A673 (cell line): Measurements from ENCODE around the gene ADCY6. TPM values are rescaled to one million over a fixed set of nuclear protein-coding genes. Genes with fewer than 3 reads are reported as not detected.

Experiments used
- BruUV-seq: library from RNA; stranded (reverse); fragments of 400-500 nt; replicated peaks from 2 replicates; lab custom pipeline; 2021; lab: Mats Ljungman, UMichigan
- CTCF ChIA-PET: fragments of 300-600 bp; sonication (Branson Sonifier 250); formaldehyde crosslinking; loops from one replicate; lab custom pipeline; 2022; ENCODE audit warnings: antibody characterized with exemption; lab: Charles Lee
- POLR2A ChIA-PET: fragments of 300-600 bp; sonication (Branson Sonifier 250); formaldehyde crosslinking; loops from one replicate; lab custom pipeline; 2022; ENCODE audit warnings: antibody characterized with exemption; ENCODE audit not compliant: low non-redundant PET; lab: Charles Lee
- DNase-seq: peaks from one replicate; pipeline ENCODE4 v3.0.0-alpha.2; 2015; ENCODE audit warnings: low spot score
- H3K27ac ChIP-seq: fragments of 200-600 bp; sonication (generic); 2 replicates; pipeline ENCODE4 v1.5.1; 2016; ENCODE audit warnings: mixed run types, low read depth, mild to moderate bottlenecking, mixed read lengths, antibody characterized with exemption, low read length; ENCODE audit not compliant: poor library complexity, severe bottlenecking
- H3K27me3 ChIP-seq: fragments of 200-600 bp; sonication (generic); replicated peaks from 2 replicates; pipeline ENCODE4 v1.6.1; 2017; ENCODE audit warnings: mixed run types, low read depth, mild to moderate bottlenecking, mixed read lengths, antibody characterized with exemption, low read length; ENCODE audit not compliant: insufficient read depth, poor library complexity
- H3K36me3 ChIP-seq: fragments of 200-600 bp; sonication (generic); 2 replicates; pipeline ENCODE4 v1.6.1; 2016; ENCODE audit warnings: mixed run types, mild to moderate bottlenecking, mixed read lengths, antibody characterized with exemption, low read length; ENCODE audit not compliant: insufficient read depth, poor library complexity, severe bottlenecking
- H3K4me1 ChIP-seq: fragments of 200-600 bp; sonication (generic); 2 replicates; pipeline ENCODE4 v1.6.1; 2017; ENCODE audit warnings: mixed run types, mild to moderate bottlenecking, mixed read lengths, antibody characterized with exemption, low read length; ENCODE audit not compliant: insufficient read depth, poor library complexity, severe bottlenecking
- H3K4me3 ChIP-seq: fragments of 200-600 bp; sonication (generic); 2 replicates; pipeline ENCODE4 v1.5.1; 2016; ENCODE audit warnings: low read depth, mixed run types, mild to moderate bottlenecking, mixed read lengths, low read length; ENCODE audit not compliant: poor library complexity, severe bottlenecking
- H3K9me3 ChIP-seq: fragments of 200-600 bp; sonication (generic); 2 replicates; pipeline ENCODE4 v1.6.1; 2016; ENCODE audit warnings: mixed run types, low read depth, mild to moderate bottlenecking, mixed read lengths, antibody characterized with exemption, low read length; ENCODE audit not compliant: poor library complexity, severe bottlenecking
- CTCF ChIP-seq: fragments of 300-800, 200-600 bp; sonication (generic); conservative IDR thresholded peaks from 2 replicates; pipeline ENCODE4 v1.5.1; 2017; ENCODE audit warnings: low read depth, mild to moderate bottlenecking, antibody characterized with exemption, low read length, moderate library complexity, mixed read lengths
- EZH2 ChIP-seq: fragments of 200-600 bp; sonication (generic); IDR thresholded peaks from 2 replicates; pipeline ENCODE4 v1.6.1; 2017; ENCODE audit warnings: borderline replicate concordance, low read depth, mild to moderate bottlenecking, mixed read lengths, antibody characterized with exemption, low read length; ENCODE audit not compliant: poor library complexity, severe bottlenecking
- intact Hi-C: fragments of 100-400 bp; cut with micrococcal nuclease; formaldehyde crosslinking; loops from one replicate; pipeline ENCODE4 v1.10.0; 2022; ENCODE audit not compliant: unreplicated experiment
- total RNA-seq: library from RNA; stranded (reverse); gene quantifications from 2 replicates; pipeline ENCODE4 v1.2.3, GENCODE V29; 2021

Gene ADCY6
- total RNA-seq, 1 experiment from 2014 or later: 6.8 TPM

- TF ChIP-seq CTCF (no peak), EZH2 (no peak)
These were observed 5.5 kb downstream of the ADCY6 start for GRCh38 chr12:48783432-48783831.

GRCh38 chr12:48782457-48783395, 6.2 kb downstream of the ADCY6 start:
- intact Hi-C loops: no loop called here
- Histone ChIP-seq H3K4me1 (peaks cover 15% of the 10 kb centered on the region), H3K9me3 (no peaks in the 10 kb centered on the region), H3K36me3 (no peaks in the 10 kb centered on the region), H3K27me3 (no peaks in the 10 kb centered on the region), H3K4me3 (no peak overlapping the region), H3K27ac (no peak overlapping the region)
- TF ChIP-seq EZH2 (no peak), CTCF (no peak)
- DNase-seq: no peak
- ChIA-PET POLR2A (no interaction called here), CTCF (interaction anchor here (0.6 kb wide), 1 partner anchor 29 kb away, joined by 3 read pairs; no protein-coding TSS in a partner anchor)
- BruUV-seq: no TSS peak

More at GRCh38 chr12:48783432-48783831, 5.5 kb downstream of the ADCY6 start:
- no peaks in the 10 kb centered on the region for H3K9me3 ChIP-seq
- no peaks in the 10 kb centered on the region for H3K27me3 ChIP-seq
- H3K36me3 ChIP-seq: no peaks in the 10 kb centered on the region
- no peak overlapping the region for H3K27ac ChIP-seq
- intact Hi-C loops: no loop called here
- no peak for DNase-seq
- no peak overlapping the region for H3K4me3 ChIP-seq
- ChIA-PET POLR2A (no interaction called here), CTCF (no interaction called here)
- BruUV-seq: no TSS peak
- peaks cover 22% of the 10 kb centered on the region for H3K4me1 ChIP-seq

- Histone ChIP-seq H3K36me3 (no peaks in the 10 kb centered on the region), H3K27ac (no peak overlapping the region), H3K9me3 (no peaks in the 10 kb centered on the region), H3K4me3 (no peak overlapping the region), H3K4me1 (peaks cover 10% of the 10 kb centered on the region), H3K27me3 (no peaks in the 10 kb centered on the region)
- intact Hi-C loops: no loop called here
- ChIA-PET CTCF (interaction anchor here (0.6 kb wide), 1 partner anchor 30 kb away, joined by 6 read pairs; no protein-coding TSS in a partner anchor), POLR2A (no interaction called here)
- DNase-seq: no peak
- no peak for TF ChIP-seq EZH2
- no peak for TF ChIP-seq CTCF
- no TSS peak for BruUV-seq
These were observed 7.0 kb downstream of the ADCY6 start for GRCh38 chr12:48781750-48782456.
